GM18526 (cell line): Measurements from ENCODE around the gene ZC3H6.

Source experiments
- POLR2A ChIP-seq: IDR thresholded peaks from 3 replicates; pipeline ENCODE4 v1.6.1; 2011; ENCODE audit not compliant: insufficient read length; ENCODE audit errors: extremely low read depth

Gene ZC3H6, protein sequence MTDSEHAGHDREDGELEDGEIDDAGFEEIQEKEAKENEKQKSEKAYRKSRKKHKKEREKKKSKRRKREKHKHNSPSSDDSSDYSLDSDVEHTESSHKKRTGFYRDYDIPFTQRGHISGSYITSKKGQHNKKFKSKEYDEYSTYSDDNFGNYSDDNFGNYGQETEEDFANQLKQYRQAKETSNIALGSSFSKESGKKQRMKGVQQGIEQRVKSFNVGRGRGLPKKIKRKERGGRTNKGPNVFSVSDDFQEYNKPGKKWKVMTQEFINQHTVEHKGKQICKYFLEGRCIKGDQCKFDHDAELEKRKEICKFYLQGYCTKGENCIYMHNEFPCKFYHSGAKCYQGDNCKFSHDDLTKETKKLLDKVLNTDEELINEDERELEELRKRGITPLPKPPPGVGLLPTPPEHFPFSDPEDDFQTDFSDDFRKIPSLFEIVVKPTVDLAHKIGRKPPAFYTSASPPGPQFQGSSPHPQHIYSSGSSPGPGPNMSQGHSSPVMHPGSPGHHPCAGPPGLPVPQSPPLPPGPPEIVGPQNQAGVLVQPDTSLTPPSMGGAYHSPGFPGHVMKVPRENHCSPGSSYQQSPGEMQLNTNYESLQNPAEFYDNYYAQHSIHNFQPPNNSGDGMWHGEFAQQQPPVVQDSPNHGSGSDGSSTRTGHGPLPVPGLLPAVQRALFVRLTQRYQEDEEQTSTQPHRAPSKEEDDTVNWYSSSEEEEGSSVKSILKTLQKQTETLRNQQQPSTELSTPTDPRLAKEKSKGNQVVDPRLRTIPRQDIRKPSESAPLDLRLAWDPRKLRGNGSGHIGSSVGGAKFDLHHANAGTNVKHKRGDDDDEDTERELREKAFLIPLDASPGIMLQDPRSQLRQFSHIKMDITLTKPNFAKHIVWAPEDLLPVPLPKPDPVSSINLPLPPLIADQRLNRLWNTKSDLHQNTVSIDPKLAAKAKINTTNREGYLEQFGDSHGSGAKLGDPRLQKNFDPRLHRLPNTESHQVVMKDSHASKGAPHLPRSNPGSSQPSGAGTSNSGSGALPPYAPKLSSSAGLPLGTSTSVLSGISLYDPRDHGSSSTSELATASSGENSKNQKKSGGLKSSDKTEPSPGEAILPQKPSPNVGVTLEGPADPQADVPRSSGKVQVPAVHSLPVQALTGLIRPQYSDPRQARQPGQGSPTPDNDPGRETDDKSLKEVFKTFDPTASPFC

DNA sequence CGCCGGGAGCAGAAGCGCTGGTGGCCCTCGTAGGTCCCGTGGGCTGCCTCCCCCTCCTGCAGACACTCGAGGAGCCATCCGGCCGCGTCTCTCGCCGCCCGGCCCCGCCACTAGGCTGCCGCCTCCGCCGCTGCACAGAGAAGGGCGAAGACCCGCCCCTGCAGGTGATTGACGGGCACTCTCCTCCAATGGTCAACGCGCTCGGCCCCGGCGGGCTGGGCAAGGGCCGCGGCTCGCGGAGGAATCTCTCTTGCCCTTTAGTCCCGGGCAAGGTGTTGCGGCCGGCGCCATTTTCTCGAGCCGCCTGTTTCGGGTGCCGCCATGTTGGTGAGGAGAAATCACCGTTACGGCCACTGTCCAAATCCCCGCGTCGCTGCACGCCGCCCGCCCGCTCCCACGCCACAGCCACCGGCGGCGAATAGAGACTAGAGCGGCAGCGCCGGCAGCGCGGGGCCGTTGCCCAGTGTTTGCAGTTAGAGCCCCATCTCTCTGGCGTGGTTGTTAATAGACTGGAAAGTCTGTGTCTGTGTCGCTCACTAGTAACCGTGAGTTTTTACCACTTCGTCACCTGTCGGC lies at the start of gene ZC3H6:
ZC3H6 (plus strand) TSS at position 287 of the 576 bp plus-strand sequence. CDS start 398 bp downstream, outside the sequence.
- TF ChIP-seq POLR2A = peak; percentile 97

- no peak for TF ChIP-seq POLR2A
Observed at GRCh38 chr2:112229348-112229747, 46.0 kb upstream of the ZC3H6 start.

- TF ChIP-seq POLR2A = no peak
Observed at GRCh38 chr2:112230371-112230770, 45.0 kb upstream of the ZC3H6 start.

DNA sequence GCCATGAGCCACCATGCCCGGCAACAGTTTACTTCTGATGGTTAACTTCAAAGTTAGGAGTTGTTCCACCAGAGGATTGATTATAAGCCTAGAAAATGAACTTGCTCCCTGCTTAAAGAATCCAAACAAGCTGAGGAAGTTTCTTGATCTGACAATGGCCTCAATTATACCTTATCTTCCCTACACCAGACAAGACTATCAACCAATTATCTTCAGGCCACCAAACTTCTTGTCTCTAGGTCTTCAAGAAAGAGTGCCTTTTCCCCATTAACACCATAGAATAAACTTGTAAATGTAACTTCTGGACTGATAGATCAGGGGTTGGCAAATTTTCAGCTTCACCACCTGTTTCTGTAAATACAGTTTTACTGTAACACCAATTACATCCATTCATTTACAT lies 35.5 kb upstream of the ZC3H6 start:
- TF ChIP-seq POLR2A = no peak

DNA sequence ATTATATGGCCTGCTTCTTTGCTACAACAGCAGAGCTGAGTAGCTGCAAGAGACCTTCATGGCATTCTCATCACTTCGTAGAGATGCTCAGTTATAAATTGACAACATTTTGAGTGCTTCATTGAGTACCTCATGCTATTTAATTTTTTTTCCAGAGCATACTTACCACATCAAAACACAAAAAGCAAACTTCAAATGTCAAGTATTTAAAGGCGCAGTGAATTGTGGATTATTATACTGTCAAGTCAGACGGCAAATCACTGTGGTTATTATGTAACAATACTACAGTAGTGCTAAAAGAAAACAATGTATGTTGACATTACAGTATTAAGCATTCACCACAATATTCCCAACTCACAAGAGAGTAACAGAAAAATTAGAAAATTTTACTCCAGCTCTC lies 33.0 kb upstream of the ZC3H6 start:
- TF ChIP-seq POLR2A = no peak

GRCh38 chr2:112243233-112243632 lies 32.2 kb upstream of the ZC3H6 start:
- no peak for TF ChIP-seq POLR2A

DNA sequence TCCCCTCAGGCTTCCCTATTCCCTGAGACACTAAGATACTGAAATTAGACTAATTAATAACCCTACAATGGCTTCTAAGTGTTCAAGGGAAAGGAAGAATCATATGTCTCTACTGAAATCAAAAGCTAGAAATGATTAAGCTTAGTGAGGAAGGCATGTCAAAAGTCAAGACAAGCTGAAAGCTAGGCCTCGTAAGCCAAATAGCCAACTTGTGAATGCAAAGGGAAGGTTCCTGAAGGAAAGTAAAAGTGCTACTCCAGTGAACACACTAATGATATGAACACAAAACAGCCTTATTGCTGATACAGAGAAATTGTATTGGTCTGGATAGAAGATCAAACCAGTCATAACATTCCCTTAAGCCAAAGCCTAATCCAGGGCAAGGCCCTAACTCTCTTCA lies 30.5 kb upstream of the ZC3H6 start:
- TF ChIP-seq POLR2A = no peak

DNA sequence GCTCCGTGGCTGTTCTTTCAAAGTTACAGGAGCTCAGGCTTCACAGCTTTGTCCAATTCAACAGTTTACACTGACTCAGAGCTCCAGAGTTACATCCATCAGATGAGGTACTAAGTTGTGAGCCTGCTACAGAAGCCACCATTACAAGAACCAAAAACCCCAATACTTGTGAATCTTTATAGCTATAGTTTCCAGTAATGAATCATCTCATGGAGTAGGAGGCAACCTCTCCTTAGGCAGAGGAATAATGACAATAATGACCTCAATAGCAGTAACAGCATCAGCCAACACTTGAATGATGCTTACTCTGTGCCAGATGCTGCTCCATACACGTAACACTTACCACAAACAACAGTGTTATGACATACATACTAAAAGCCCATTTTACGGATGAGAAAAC lies 24.1 kb upstream of the ZC3H6 start:
- no peak for TF ChIP-seq POLR2A

DNA sequence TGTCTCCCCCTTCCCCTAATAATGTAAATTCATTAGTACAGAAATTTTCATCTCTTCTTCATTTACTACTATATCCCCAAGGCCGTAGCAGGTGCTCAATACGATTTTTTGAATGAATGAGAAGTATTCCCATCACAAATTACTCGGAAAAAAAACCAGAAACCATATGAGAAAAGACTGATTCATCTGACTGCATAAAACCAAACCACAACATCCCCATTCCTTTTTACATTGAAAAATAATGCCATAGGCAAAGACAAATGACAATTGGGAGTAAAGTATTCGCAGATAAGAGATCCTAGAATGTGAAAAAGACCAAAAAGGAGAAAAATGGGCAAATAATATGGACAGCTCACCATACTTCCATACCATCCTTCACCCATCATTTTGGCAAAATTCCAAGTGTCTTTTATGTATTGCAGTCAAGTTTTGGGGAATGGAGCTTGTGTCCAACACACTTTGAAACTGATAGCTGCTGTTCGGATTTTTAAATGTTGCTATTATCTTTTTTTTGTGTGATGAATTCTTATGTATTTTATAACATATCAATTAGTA lies 22.1 kb upstream of the ZC3H6 start:
- TF ChIP-seq POLR2A = no peak

GRCh38 chr2:112254466-112255240 lies 20.7 kb upstream of the ZC3H6 start, which contains the start of gene ZC3H8:
ZC3H8 (minus strand) TSS chr2:112255042; CDS start chr2:112254981, 61 bp downstream.
- peak; percentile 92 for TF ChIP-seq POLR2A

- TF ChIP-seq POLR2A = no peak
Observed at GRCh38 chr2:112255875-112256274, 19.5 kb upstream of the ZC3H6 start.

- TF ChIP-seq POLR2A = no peak
Observed at GRCh38 chr2:112256654-112257053, 18.7 kb upstream of the ZC3H6 start.

GRCh38 chr2:112257575-112257974 lies 17.8 kb upstream of the ZC3H6 start:
- TF ChIP-seq POLR2A = no peak
